Suppressor macrophage treated with lipopolysaccharide for 1 hour (primary cell): ENCODE data around the gene HOXD4.
A peak's percentile ranks its signal among the peaks of the same experiment; 100 is the strongest.

Experiments used
- DNase-seq, 3 donors: peaks; one replicate each; pipeline ENCODE4 v3.0.0-alpha.2; 2020 to 2022

Gene HOXD4

GRCh38 chr2:176114120-176114929 is 37.0 kb upstream of the HOXD4 start:
- DNase-seq = no peak

GRCh38 chr2:176114930-176115625 is 36.3 kb upstream of the HOXD4 start:
- no peak for DNase-seq

GRCh38 chr2:176115883-176116813 is 35.2 kb upstream of the HOXD4 start, which contains the start of gene HOXD10:
HOXD10 (plus strand) TSS chr2:176116778; CDS start chr2:176116834, 56 bp downstream.
- no peak for DNase-seq

GRCh38 chr2:176117162-176117822 is 34.1 kb upstream of the HOXD4 start:
- DNase-seq = no peak

GRCh38 chr2:176117823-176118371 is 33.5 kb upstream of the HOXD4 start:
- no peak for DNase-seq

GRCh38 chr2:176118601-176119339 is 32.6 kb upstream of the HOXD4 start:
- peak; percentile 45 to 74 (median 55) for DNase-seq

DNA sequence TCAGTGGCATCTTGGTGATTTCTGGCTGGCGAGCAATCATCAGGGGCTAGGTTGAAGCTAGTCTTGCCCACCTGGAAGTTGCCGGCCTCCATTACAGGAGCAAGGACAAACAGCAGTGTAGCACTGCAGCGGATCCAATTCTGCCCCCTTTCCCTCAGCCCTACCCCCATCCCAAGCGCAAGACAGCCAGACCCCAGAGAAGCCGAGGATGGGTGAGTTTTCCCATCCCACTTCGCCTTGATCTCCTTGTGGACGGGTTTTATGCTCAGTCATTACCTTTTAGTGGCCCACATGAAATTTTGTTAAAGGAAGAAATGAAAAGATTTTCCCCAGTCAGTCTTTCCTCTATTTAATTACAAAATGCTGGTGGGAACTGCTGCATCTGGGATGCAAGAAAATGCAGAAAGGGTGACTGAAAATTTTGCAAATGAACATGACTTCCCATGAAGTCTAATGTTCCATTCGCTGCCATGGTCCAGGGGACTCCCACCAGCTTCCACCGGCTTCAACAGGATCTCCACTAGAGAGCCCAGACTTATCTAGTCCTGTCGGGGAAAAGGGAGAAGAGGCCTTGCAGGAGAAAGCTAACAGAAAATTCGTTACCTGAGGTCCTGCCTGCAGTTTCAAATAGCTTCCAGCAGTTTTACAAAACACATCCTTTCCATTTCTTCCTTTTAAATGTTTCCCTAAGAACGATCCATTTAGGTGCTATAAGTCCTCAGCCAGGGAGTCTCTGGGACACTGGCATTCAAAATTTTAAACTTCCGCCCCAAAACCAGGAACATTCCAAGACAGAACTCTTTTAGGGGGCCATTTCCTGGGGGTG is 30.8 kb upstream of the HOXD4 start:
- DNase-seq = no peak

- no peak for DNase-seq
Observed at GRCh38 chr2:176121190-176122051, 29.9 kb upstream of the HOXD4 start.

GRCh38 chr2:176122052-176122682 is 29.2 kb upstream of the HOXD4 start:
- peak in 1 of 3 donors; percentile 38 for DNase-seq

DNA sequence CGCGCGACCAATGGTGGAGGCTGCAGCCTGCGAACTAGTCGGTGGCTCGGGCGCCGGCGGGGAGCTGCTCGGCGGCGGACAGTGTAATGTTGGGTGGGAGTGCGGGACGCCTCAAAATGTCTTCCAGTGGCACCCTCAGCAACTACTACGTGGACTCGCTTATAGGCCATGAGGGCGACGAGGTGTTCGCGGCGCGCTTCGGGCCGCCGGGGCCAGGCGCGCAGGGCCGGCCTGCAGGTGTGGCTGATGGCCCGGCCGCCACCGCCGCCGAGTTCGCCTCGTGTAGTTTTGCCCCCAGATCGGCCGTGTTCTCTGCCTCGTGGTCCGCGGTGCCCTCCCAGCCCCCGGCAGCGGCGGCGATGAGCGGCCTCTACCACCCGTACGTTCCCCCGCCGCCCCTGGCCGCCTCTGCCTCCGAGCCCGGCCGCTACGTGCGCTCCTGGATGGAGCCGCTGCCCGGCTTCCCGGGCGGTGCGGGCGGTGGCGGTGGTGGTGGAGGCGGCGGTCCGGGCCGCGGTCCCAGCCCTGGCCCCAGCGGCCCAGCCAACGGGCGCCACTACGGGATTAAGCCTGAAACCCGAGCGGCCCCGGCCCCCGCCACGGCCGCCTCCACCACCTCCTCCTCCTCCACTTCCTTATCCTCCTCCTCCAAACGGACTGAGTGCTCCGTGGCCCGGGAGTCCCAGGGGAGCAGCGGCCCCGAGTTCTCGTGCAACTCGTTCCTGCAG is 28.5 kb upstream of the HOXD4 start, which contains the start of gene HOXD9:
Gene HOXD9 (plus strand): TSS at position 37 of the 728 bp plus-strand sequence. CDS start 50 bp downstream, at position 87.
- peak in 2 of 3 donors; percentile 38 to 47 for DNase-seq

DNA sequence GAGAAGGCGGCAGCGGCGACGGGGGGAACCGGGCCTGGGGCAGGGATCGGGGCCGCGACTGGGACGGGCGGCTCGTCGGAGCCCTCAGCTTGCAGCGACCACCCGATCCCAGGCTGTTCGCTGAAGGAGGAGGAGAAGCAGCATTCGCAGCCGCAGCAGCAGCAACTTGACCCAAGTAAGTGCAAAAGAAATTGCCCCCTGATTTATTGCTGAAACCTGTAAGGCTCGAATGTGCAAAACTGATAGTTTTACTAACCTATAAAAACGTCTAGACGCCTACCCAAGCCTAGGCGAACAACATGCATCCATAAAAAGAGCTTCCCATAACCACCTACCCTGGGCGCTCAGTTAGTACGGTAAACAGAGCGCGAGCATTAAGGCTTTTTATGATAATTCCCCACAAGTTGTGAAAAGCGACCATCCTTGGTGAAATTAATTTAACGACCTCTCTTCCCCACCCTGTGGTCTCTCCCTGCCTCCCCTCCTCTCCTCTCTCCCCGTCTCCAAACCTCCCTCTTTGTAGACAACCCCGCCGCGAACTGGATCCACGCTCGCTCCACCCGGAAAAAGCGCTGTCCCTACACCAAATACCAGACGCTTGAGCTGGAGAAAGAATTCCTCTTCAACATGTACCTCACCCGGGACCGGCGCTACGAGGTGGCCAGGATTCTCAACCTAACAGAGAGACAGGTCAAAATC is 27.8 kb upstream of the HOXD4 start:
- DNase-seq = no peak

DNA sequence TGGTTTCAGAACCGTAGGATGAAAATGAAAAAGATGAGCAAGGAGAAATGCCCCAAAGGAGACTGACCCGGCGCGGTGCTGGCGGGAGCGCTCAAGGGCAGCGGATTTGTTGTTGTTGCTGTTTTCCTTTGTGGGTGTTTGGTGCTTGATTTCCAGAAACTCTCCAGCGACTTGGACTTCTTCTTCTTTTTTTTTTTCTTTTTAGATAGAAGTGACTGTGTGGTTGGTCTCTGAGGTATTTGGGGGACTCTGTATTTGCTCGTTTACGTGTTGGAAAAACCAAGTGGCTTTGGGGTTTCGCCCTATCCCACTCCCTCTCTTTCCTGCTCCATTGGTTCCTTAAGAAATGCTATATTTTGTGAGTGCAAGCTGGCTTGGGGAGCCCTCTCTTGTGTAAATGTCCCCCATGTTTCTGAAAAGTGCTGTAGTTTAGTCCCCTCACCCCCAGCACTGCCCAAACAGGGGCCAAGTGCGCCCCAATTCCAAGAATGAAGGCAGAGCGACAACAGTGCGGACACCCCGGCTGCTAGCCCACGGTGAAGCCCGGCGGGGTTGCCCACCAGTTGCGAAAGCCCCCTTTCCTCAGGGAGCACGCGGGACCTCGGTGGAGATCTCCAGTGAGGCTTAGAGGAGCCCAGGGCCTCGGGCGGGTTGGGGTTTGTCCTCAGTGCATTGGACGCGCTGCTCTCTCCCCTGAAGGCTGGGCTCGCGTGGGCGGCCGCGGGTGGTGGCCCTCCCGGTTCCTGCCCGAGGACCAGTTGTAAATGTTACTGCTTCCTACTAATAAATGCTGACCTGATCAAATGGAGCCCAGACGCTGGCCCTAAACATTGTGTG is 27.0 kb upstream of the HOXD4 start:
- no peak for DNase-seq

DNA sequence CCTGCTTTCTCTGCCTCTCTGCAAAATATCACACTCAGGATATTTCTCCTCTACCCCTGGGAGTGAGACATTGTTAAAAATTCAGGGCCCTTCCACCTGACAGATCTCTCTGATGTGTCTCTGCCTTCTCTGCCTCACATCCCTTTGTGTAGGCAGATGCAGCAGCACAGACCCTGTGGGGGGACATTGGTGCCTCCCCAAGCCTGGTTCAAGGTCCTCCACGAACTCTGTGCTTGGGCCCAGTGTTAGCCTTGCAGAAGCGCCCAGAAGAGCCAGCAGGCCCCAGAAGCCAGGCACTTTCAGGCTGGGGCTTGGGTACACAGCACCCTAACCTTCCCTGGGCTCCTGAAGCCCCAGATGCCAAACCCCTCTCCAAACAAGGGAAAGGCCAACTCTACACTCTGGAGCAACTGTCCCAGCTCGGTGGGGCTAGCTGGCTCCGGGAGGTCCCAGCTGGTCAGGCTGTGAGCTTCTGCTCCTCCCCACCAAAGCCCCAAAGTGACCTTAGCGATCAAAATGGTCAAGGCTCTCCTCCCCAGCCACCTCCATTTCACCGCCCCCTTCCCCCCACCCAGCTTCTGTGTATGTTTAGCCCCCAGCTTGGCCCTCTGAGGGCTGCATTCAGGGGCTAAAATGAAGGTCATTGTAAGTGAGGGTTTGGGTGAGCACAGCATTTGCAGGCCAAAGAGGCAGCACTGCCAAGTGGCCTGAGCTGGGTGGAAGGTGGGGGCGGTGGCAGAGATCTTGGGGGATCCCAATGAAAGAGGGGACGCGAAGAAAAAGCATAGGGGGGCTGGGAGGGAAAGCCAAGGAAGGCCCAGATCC is 26.2 kb upstream of the HOXD4 start:
- no peak for DNase-seq

DNA sequence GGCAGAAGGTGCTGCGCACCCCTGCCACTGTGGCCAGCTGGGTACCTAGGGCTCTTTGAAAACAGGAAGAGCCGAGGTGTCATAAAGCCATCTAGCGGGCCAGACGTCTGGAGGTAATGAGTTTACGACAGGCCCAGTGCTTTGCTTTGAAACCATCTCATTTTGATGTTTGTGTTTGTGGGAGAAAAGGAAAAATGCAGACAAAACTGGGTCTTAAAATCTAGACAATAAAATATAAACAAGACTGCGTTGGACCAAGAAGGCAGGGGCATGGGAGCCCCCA is 25.6 kb upstream of the HOXD4 start:
- DNase-seq = no peak

GRCh38 chr2:176126929-176127773 is 24.2 kb upstream of the HOXD4 start:
- DNase-seq = peak; percentile 80 to 87 (median 86)
